GM21619 (cell line): ENCODE results near the gene BCL2.

Experiments used
- ATAC-seq: cut with Tn5 transposase; IDR thresholded peaks from one replicate; pipeline ENCODE4 v1.9.1; 2021; ENCODE audit not compliant: unreplicated experiment

Gene BCL2

GRCh38 chr18:63288311-63288710 lies 31.3 kb downstream of the BCL2 start:
- no peak for ATAC-seq

DNA sequence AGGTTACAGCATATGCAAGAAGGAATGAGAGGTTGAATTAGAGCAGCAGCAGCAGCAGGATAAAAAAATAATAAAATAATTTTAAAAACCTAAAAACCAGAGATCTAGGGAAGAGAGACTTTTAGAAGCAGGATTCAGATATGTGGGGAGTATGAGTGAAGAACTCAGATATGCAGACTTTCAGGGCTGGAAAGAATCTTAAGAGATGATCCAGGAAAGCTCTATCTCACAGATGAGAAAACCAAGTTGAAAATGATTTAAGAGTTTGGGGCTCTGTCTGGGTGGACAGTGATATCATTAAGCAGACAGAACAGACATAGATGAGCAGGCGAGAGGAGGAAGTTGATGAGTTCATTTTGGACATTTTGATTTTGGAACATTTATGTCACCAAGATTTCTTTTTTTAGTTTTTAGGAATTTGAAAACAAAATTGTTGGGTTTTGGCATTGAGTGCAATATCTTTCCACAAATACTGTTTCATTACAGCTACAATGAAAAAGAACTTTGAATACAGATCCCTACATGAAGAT lies 31.8 kb downstream of the BCL2 start:
- ATAC-seq, result no peak

DNA sequence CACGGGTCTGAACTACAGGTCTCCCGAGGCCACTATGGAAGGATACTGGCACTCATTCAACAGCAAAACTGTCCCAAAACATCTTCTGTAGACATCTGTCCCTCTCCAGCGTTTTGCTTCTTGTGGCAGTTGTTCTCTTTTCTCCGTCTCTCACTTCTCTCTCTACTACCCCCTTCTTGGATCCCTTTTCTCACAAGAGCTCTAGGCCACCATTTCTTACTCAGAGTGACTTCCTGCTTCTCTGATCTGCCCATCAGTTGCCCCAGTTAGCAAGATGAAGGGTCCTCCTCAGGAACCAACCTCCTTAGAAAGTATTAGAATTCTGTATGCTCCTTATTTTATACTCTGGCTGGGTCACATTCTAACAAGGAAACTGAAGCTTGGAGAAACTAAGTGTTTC lies 32.6 kb downstream of the BCL2 start:
- no peak for ATAC-seq

- peak; percentile 95 for ATAC-seq
Observed at GRCh38 chr18:63284827-63285733, 34.5 kb downstream of the BCL2 start.

DNA sequence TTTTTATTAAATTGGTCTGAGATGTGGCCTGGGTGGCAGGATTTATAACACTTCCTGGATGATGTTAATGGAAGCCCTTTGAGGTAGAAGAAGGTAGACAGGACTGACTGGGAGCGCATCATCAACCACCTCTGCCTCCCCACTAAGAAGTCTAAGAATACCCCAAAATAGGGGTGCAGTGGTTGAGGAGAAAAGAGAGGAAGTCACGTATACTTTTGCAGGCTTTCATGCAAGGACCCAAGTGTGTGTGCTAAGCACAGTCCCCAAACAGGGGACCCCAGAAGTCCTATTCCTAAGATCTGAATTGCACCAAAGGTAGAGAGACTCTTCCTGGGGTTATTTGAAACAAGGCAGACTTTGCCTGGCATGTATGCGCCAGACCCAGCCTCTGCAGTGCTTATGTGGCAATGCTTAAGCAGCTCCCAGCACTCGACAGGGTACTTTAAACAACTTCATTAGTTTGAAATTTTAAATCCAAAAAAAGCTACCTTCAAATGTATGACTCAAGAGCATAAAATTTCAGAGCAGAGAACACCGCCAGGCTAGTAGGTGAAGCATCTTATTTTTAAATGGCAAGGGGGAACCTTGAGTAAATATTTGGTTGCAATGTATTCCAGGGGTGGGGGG lies 35.3 kb downstream of the BCL2 start:
- ATAC-seq, result no peak

DNA sequence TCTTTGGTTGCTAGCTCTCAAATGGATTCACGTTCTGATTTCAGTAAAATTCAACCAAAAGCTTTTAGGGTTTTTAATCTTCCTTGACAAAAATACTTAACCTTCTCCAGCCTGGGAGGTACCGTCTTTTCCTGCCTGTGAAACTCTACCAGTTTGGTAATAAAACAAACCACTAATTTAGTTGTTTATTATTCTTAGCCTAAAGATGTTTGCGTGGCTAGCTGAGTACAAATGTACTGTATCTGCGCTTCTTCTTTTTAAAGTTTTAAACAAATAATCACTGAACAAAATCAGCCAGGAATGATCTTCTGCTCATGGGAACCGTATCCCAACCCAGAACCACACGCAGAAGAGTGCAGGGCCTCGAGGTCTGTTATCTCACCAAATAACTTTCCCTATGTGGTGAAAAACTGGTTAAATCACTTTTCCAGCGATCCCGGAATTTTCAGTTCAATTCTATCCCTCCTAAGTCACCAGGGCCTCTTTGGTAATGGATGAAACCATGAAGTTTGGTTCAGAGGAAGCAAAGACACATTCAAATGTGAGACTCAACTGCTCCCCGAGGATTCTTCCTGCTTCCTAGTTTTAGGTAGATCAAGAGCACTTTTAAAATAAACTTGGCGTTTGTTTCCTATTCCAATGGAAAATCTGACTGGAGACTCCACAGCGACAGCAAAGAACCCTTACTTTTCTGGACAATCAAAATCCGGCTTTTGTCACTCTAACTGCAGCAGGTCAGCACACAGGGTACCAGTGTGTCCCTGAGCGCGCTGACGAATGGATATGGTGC lies 36.1 kb downstream of the BCL2 start:
- ATAC-seq, result no peak

DNA sequence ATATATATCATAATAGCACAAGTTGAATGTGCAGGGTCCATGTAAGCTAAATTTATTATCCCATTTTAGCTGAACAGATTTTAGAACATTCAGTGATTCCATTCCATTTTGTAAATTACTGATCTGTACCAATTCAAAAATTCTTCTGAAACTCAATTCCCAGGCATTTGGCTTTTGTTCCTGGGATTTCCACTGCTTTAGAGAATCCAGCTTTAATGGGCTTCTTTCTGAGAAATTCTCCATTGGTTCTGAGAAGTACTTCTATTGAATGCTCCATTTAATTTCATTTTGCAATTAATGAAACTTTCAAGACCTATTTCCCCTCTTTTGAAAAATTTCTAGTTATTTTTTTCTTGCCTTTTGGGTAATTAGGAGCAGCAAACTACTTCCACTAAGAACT lies 36.8 kb downstream of the BCL2 start:
- ATAC-seq, result no peak

- no peak for ATAC-seq
Observed at GRCh38 chr18:63273222-63273927, 46.2 kb downstream of the BCL2 start.

- no peak for ATAC-seq
Observed at GRCh38 chr18:63272638-63273037, 46.9 kb downstream of the BCL2 start.

GRCh38 chr18:63271881-63272299 lies 47.7 kb downstream of the BCL2 start:
- no peak for ATAC-seq

- no peak for ATAC-seq
Observed at GRCh38 chr18:63271148-63271547, 48.4 kb downstream of the BCL2 start.

DNA sequence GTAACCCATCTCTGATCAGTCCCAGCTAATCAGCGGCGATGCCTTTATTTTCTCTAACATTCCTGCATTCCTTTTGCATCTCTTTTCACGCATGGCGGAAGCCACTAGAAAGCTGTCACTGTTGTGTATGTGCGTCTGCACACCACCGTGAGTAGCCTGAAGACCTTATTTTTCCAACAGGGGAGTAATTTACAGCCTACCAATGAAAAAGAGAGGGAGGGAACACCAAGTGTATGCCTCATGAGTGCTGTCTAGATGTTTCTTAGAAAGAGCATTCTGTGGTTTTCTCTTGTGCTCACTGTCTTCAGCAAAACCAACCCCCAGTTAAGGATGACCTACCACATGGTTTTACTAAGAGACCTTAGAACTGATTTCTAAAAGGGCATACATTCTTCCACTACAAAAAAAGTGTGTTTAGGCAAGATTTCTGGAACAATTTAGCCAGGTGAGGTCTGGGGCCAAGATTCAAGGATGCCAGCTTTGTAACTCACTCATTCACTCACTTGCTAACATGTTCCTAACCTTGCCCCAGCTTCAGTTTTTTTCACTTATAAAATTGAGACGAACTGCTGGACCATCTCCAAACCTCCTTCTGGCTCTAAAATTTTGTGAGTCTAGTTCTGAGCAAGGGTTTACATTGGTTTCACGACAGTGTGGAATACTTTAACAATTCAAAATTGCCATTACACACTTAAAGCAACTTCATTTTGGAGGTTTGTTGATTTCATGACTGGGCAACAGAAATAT lies 51.4 kb downstream of the BCL2 start:
- no peak for ATAC-seq

GRCh38 chr18:63266888-63267790 lies 52.4 kb downstream of the BCL2 start:
- no peak for ATAC-seq

GRCh38 chr18:63265326-63265725 lies 54.2 kb downstream of the BCL2 start:
- ATAC-seq, result no peak

DNA sequence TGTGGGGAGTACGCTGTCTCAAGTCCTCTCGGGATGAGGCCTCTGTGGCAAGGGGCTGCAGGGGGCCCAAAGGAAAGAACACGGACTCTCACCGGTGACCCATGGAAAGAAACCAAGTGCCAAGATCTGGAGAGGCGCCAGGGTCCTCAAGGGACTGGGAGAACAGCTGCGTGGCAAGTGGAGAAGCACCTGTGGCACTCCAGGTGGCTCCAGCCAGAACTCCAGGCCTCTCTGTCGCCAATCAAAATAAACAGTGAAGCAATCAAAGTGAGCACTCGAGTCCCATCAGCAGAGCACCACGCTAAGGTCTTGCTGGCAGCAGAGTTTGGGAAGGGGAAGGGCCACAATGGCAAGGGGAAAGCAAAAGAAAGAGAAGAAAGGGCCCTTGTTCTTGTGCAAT lies 54.7 kb downstream of the BCL2 start:
- no peak for ATAC-seq

DNA sequence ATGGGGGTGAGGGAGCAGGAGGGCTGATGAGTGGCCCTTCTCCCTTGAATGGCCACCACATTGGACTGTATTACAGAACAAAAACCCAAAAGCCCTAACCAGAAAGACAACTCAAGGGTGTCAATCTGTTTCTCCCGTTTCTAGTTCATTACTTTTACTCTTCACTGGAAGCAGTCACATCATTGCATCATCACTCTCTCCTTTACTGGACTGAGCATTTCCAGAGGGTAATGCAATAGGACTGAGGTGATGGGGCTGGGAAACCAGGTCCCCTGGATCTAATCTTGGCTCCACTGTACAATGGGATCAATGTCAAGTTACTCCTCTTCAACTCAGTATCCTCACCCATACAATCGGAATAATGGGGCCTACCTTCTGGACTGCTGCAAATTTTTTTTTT lies 56.1 kb downstream of the BCL2 start:
- no peak for ATAC-seq

DNA sequence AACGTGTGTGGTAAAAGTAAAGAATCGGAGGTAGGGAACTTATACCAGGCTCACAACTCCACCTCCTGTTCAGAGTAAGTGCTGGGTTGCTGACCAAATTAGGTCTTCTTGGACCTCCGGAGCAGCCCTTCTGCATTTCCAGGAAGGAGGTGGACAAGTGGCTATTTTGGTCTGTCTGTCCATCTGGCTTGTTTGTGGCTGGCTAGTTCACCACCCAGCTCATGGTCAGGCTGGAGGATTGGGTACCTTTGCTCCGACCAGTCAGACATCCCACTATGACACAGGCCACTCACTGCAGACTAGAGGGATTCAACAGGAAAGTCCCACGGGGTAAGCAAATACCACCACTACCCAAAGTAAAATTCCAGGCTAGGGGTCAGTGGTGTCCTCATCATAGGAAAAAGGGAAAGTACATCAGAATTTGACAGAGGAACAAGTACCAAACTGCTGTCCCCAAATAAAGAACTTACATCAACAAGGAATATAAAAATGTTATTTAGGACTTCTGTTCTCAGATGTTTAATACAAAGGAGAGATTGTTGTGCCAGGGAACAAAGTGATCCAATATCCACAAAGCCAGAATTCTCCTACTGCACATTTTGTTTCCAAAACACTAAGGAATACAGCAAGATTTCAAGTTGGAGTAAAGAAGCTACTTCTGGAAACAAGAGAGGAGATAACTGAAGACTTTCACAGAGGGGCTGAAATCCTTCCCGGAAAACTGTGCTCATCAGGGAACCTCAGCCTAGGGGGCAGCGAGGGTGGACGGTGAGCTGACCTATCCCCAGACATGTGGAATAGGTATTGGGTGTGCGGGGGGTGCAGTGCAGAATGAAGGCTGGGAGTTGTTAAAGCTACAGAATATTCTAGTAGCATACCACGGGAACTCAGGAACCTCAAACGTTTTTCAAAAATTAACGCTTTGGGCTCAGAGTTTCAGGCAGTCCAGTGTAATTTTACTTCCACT lies 56.9 kb downstream of the BCL2 start:
- ATAC-seq, result no peak

- no peak for ATAC-seq
Observed at GRCh38 chr18:63261029-63261428, 58.5 kb downstream of the BCL2 start.
